T-helper 1 cell treated with Interleukin-12 subunit alpha and Interleukin-12 subunit beta and Interleukin-4 antibody, amounts not matched to agents 30 μg/mL and 1 μg/mL, for 36 hours (primary cell): ENCODE results near the gene ANKS1B.

ENCODE experiments used
- H3K27ac Mint-ChIP-seq: one replicate; pipeline ENCODE4 v1.8.0; 2021; ENCODE audit warnings: mild to moderate bottlenecking, mixed read lengths
- H3K27me3 Mint-ChIP-seq: one replicate; pipeline ENCODE4 v1.8.0; 2021; ENCODE audit warnings: low read depth, mixed read lengths
- H3K36me3 Mint-ChIP-seq: one replicate; pipeline ENCODE4 v1.8.0; 2021; ENCODE audit warnings: low read depth, mixed read lengths
- H3K4me1 Mint-ChIP-seq: one replicate; pipeline ENCODE4 v1.8.0; 2021; ENCODE audit warnings: low read depth, mixed read lengths
- H3K4me3 Mint-ChIP-seq: one replicate; pipeline ENCODE4 v1.8.0; 2021; ENCODE audit warnings: mild to moderate bottlenecking, moderate library complexity, mixed read lengths
- H3K9me3 Mint-ChIP-seq: one replicate; pipeline ENCODE4 v1.8.0; 2021; ENCODE audit warnings: mixed read lengths

The ANKS1B gene

DNA sequence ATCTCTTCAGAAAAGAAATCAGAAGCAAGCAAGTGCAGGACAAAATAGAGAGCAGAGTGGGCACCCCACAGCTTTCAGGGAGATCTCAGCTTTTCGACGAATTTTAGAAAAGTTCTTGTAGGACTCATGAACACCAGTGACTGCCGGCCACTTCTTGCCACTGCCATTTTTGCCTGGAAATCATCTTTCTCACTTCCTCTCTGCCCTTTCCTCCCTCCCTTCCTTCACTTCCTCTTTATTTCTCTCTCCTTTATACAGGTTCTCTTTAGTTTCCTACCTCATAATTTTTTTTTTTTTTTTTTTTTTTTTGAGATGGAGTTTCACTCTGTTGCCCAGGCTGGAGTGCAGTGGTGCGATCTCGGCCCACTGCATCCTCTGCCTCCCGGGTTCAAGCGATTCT lies 1154.1 kb downstream of the ANKS1B start:
- H3K27ac Mint-ChIP-seq: no peak overlapping the region
- peaks cover 25% of the 10 kb centered on the region for H3K27me3 Mint-ChIP-seq
- no peaks in the 10 kb centered on the region for H3K4me1 Mint-ChIP-seq
- H3K4me3 Mint-ChIP-seq: no peak overlapping the region
- H3K9me3 Mint-ChIP-seq: no peaks in the 10 kb centered on the region
- no peaks in the 10 kb centered on the region for H3K36me3 Mint-ChIP-seq

DNA sequence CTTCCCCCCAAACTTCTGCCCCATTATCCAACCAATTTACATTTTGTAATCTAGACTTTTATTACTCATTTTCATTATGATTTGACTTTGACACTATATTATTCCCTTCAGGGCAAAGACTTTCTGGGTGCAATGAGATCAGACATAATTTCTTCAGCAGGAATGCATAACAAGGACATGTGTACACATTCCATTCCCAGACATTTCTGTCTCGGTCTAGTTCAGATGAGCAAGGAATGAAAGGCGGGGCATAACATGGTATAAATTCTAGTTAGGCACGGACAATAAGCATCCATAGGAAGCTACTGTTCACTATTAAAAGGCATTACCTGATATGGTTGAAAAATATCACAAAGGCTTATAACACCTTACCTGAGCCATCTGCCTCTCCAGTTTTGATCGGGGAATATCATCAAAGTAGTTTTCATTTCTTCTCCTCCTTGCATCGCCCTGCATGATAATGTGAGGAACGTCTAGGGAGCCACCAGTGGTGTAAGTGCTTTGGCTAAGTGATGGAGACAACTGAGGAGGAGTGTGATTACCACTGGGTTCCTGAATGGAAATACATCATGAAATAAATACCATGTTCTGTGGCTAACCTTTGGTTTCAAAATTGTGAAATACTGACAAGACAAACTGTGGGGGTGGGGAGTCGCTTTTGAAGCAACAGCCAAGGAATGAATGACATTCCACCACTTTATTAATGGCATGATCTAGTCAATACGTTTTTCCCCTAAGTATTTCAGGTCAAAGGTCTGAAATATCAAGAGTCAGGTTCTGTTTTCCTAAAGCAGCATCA lies 1155.7 kb downstream of the ANKS1B start:
- Mint-ChIP-seq H3K9me3 (no peaks in the 10 kb centered on the region), H3K27me3 (peaks cover 28% of the 10 kb centered on the region), H3K27ac (no peak overlapping the region), H3K4me3 (no peak overlapping the region), H3K36me3 (no peaks in the 10 kb centered on the region), H3K4me1 (no peaks in the 10 kb centered on the region)

DNA sequence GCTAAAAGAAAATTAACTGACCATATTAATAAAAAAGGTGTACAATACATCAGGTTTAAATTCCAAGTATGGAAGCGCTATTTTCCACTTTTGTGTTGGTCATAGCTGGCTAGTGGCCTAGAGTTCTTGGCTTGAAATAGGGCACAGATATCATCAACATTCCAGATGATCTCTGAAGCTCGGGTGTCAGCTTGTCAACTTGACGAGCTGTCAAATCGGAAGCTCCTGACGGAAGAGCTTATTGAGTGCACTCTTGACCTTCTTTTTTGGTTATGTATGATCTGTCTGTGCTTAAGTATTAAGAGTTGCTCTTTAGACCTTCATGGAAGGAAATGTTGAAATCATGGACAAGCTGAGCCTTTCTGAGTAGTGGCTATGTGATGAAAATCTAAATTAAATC lies 1161.7 kb downstream of the ANKS1B start:
- no peak overlapping the region for H3K4me3 Mint-ChIP-seq

DNA sequence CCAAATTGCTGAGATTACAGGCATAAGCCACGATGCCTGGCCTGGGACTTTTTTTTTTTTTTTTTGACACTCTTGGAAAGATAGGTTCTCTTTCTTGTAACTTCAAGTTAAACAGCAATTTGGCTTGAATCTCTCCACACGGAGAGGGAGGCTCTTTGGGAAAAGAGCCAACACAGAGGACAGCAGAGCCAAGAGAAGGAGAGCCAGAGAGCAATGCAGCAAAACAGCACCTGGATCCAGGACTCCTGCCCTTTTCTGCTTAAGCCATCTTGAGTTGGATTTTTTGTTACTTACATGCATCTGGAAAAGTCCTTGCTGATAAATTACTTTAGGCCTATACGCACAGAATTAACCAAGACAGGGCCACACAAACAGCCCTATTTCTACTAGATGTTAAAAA lies 1162.9 kb downstream of the ANKS1B start:
- H3K4me1 Mint-ChIP-seq: no peaks in the 10 kb centered on the region
- H3K27me3 Mint-ChIP-seq: peaks cover 31% of the 10 kb centered on the region
- no peaks in the 10 kb centered on the region for H3K36me3 Mint-ChIP-seq
- H3K27ac Mint-ChIP-seq: no peak overlapping the region
- H3K4me3 Mint-ChIP-seq: no peak overlapping the region
- no peaks in the 10 kb centered on the region for H3K9me3 Mint-ChIP-seq

More for the DNA sequence above, 1161.7 kb downstream of the ANKS1B start:
- peaks cover 33% of the 10 kb centered on the region for H3K27me3 Mint-ChIP-seq
- H3K27ac Mint-ChIP-seq: no peak overlapping the region
- H3K9me3 Mint-ChIP-seq: no peaks in the 10 kb centered on the region
- no peaks in the 10 kb centered on the region for H3K36me3 Mint-ChIP-seq
- no peaks in the 10 kb centered on the region for H3K4me1 Mint-ChIP-seq

DNA sequence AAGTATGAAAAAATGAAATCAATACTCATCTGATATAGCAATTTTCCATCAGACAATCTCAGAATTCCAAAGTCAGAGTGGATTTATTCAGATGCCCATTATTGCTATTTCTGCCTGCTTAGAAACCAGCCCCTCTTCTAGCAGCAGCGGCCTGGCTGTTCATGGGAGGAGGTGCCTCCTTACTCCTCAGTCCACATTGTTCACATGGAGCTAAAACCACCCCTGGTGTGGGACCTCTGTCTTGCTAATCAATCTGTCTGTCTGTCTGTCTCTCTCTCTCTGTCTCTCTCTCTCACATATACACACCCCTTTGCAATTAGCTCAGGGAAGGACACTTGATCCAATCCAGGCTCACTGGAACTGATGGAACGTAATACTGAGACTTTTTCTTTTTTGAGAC lies 1163.5 kb downstream of the ANKS1B start:
- Mint-ChIP-seq H3K4me1 (no peaks in the 10 kb centered on the region), H3K27me3 (peaks cover 28% of the 10 kb centered on the region), H3K27ac (no peak overlapping the region), H3K36me3 (no peaks in the 10 kb centered on the region), H3K4me3 (no peak overlapping the region), H3K9me3 (no peaks in the 10 kb centered on the region)

DNA sequence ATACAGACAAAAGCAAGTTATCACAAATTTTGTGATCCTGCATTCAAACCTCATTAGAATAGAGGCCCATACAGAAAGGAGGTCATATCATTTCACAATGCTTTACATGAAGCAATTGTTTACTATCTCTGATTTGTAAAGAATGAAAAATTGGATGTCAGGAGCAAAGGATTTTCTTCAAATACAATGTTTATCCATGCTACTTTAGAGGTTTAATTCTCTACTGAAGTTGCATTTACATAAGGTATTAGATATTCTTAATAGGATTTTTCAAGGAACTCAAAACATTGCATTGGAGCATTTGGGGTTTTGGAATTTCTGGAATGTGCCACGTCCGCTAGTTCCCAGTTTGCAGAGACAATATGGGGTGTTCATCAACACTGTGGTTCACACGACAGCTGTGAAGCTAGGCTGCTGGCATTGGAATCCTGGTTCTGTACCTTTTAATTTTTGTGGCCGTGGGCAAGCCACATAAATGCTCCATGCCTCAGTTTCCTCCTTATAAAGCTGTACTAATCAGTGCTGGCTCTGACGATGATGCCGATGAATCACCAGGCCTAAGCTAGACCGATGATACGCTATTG lies 1164.8 kb downstream of the ANKS1B start:
- Mint-ChIP-seq H3K27ac (no peak overlapping the region), H3K27me3 (peaks cover 34% of the 10 kb centered on the region), H3K4me1 (no peaks in the 10 kb centered on the region), H3K4me3 (no peak overlapping the region), H3K36me3 (no peaks in the 10 kb centered on the region), H3K9me3 (no peaks in the 10 kb centered on the region)

DNA sequence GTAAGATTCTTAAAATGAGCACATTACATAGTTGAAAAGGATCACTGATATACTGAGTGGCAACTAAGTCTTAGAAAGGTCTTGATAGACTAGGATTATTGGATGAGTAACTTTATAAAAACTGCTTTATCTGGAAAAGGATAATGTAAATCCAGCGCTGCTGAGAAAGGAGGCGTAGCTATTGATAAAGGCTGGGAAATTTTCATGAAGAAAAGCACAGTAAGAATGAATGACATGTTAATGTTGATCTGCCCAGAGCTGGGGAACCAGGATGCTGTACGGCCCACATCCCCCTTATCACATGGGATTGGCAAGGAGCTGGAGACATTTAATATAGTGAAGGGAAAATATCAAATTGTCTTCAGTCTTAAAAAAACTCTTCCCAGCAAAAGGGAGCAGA lies 1165.7 kb downstream of the ANKS1B start:
- Mint-ChIP-seq H3K27me3 (peaks cover 30% of the 10 kb centered on the region), H3K36me3 (no peaks in the 10 kb centered on the region), H3K27ac (no peak overlapping the region), H3K9me3 (no peaks in the 10 kb centered on the region), H3K4me3 (no peak overlapping the region), H3K4me1 (no peaks in the 10 kb centered on the region)

DNA sequence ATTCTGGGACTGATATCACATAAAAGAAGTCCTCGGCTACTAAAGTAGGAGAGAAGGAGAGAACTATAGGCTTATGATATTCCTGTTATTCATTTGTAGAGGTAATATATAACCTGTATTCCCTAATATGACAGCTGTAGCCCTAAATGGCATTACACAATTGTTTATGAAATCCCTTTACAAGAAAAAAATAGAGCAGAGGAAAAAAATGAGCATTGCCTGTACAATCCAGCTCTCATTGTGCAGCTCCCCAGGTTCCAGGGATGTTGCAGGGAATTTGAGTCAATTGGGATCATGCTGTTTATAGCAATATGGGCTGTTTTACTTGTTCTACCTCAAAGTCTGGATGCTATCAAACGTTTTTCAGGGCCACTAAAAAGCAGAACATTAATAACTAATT lies 1166.5 kb downstream of the ANKS1B start:
- Mint-ChIP-seq H3K9me3 (no peaks in the 10 kb centered on the region), H3K4me1 (no peaks in the 10 kb centered on the region), H3K36me3 (no peaks in the 10 kb centered on the region), H3K27ac (no peak overlapping the region), H3K27me3 (peaks cover 30% of the 10 kb centered on the region), H3K4me3 (no peak overlapping the region)

DNA sequence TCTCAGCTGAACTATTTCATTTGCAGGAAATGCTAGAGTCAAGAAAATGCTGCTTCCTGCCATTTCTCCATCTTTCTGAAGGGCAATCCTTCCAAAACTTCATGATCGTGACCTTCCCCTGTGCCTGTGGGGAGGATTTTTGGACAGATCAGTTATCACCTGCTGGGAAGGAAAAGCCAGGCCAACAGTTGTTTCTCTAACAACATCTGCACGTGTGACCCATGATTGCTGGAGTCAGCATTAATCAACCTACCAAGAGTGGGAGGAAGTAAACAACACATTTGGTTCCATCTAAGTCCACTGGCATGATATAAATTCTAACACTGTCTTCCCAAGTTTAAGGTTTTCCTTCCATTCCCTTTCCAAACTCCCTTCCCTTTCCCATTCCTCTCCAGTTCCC lies 1167.0 kb downstream of the ANKS1B start:
- Mint-ChIP-seq H3K27me3 (peaks cover 30% of the 10 kb centered on the region), H3K4me3 (no peak overlapping the region), H3K4me1 (no peaks in the 10 kb centered on the region), H3K27ac (no peak overlapping the region), H3K36me3 (no peaks in the 10 kb centered on the region), H3K9me3 (no peaks in the 10 kb centered on the region)

DNA sequence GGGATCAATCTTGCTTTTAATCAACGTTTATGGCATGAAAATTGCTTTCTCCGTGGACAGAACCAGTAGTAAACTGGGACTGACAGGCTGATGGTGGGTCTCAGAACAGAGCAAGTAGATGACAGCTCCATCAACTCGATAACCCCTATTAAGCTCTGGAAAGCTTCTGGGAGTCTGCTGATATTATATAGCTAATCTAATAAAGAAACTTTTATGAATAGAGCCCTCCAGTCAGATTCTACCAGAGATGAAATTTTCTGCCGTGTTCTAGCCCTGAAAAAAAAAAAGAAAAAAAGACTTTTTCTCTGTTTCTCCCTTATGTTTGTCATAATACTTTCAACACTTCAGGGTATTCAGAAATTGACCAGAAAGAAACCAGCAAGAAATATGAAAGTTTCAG lies 1168.0 kb downstream of the ANKS1B start:
- no peaks in the 10 kb centered on the region for H3K36me3 Mint-ChIP-seq
- no peaks in the 10 kb centered on the region for H3K4me1 Mint-ChIP-seq
- no peak overlapping the region for H3K4me3 Mint-ChIP-seq
- H3K9me3 Mint-ChIP-seq: no peaks in the 10 kb centered on the region
- H3K27me3 Mint-ChIP-seq: peaks cover 30% of the 10 kb centered on the region
- H3K27ac Mint-ChIP-seq: no peak overlapping the region

DNA sequence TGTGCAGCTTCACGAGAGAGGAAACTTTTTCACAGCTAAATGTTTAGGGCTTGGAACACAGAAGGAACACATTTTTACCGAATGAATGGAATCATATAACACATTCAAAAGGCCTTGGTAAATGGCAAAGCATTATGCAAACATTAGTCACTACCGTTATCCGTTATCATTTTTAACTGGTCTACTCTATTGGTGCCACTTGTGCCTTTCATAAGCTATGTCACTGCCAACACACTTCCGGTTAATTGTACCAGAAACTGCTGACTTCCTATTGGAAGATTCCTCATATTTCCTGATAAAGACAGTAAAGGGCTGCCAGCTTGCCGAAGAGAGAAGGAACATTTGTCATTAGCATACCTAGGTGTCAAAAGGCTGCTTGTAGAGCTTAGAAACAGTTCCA lies 1170.5 kb downstream of the ANKS1B start:
- peaks cover 30% of the 10 kb centered on the region for H3K27me3 Mint-ChIP-seq
- H3K36me3 Mint-ChIP-seq: no peaks in the 10 kb centered on the region
- H3K4me3 Mint-ChIP-seq: no peak overlapping the region
- no peak overlapping the region for H3K27ac Mint-ChIP-seq
- H3K9me3 Mint-ChIP-seq: no peaks in the 10 kb centered on the region
- H3K4me1 Mint-ChIP-seq: no peaks in the 10 kb centered on the region

DNA sequence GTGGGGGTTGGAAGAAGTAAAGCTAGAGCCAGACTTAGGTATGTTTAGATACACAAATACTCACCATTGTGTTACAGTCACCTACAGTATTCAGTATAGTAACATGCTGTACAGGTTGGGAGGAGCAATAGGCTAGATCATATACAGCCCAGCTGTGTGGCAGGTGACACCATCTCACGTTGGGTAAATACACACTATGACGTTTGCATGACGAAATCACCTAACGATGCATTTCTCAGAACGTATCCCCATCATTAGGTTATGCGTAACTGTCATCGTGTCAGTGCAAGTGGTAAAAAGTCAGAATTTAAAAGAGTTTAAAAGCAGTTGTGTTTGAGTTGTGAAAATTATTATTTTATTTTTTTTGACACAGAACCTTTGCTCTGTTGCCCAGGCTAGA lies 1172.5 kb downstream of the ANKS1B start:
- Mint-ChIP-seq H3K9me3 (no peaks in the 10 kb centered on the region), H3K27ac (no peak overlapping the region), H3K36me3 (no peaks in the 10 kb centered on the region), H3K27me3 (peaks cover 24% of the 10 kb centered on the region), H3K4me3 (no peak overlapping the region), H3K4me1 (no peaks in the 10 kb centered on the region)

DNA sequence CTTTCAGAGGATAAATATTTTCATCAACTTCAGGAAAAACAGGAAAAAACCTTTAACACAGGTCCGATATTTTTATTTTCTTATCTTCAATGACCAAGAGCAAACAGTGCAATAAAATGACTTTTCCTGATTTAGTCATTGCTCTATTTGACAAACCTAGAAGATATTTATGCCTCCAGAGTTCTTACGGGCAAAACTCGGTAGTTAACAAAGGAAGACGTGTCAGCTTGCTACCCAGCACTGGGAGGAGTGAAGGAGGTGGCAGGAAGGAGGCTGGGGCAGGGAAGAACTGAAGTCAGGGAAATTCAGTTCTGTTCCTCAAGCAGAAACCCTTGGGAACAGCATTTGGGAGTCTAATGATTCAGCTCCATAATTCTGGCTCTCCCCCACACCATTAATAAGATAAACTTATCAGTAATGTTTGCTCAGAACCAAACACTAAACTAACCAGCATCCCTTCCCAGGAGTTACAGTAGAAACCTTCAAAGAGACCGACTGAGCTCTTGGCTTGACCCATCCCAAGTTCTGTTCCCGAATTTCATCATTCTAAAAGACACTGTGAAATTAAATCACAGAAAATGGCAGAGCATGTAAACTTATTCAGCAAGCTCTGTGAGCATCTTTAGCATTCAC lies 1176.4 kb downstream of the ANKS1B start:
- Mint-ChIP-seq H3K27me3 (peaks cover 20% of the 10 kb centered on the region), H3K4me3 (no peak overlapping the region), H3K27ac (no peak overlapping the region), H3K4me1 (no peaks in the 10 kb centered on the region), H3K36me3 (no peaks in the 10 kb centered on the region), H3K9me3 (no peaks in the 10 kb centered on the region)

DNA sequence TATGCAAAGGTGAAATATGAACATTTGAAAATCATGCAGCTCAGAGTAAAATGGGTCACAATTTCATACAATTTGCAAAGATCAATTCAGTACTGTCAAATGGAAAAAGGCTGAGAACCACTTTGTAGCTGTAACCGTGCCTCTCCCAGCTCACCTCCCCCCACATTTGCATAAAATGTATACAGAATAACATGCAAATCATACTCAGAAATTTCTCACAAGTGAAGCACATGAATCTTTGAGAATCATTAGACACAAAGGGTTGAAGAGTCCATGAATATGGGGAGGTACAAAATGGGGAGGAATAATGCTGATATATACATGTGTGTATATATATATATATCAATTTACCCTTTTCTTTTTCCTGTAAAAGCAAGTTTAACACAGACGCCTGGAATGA lies 1177.5 kb downstream of the ANKS1B start:
- Mint-ChIP-seq H3K27ac (no peak overlapping the region), H3K36me3 (no peaks in the 10 kb centered on the region), H3K4me1 (no peaks in the 10 kb centered on the region), H3K27me3 (peaks cover 29% of the 10 kb centered on the region), H3K9me3 (no peaks in the 10 kb centered on the region), H3K4me3 (no peak overlapping the region)
